HG02870 (cell line): ENCODE data around the gene SMG6.

ENCODE experiments used
- ATAC-seq: cut with Tn5 transposase; IDR thresholded peaks from one replicate; pipeline ENCODE4 v1.9.1; 2021; ENCODE audit warnings: mild to moderate bottlenecking, moderate library complexity; ENCODE audit not compliant: unreplicated experiment

SMG6 gene

GRCh38 chr17:2110436-2110835, 193.1 kb downstream of the SMG6 start:
- no peak for ATAC-seq

GRCh38 chr17:2108170-2108569, 195.4 kb downstream of the SMG6 start:
- ATAC-seq = no peak

- ATAC-seq = no peak
Observed at GRCh38 chr17:2107506-2107905, 196.1 kb downstream of the SMG6 start.

- ATAC-seq = no peak
Observed at GRCh38 chr17:2107050-2107449, 196.5 kb downstream of the SMG6 start.

- no peak for ATAC-seq
Observed at GRCh38 chr17:2106308-2106955, 197.2 kb downstream of the SMG6 start.

GRCh38 chr17:2105663-2106062, 197.9 kb downstream of the SMG6 start:
- no peak for ATAC-seq

GRCh38 chr17:2102931-2103809, 200.4 kb downstream of the SMG6 start:
- no peak for ATAC-seq

- no peak for ATAC-seq
Observed at GRCh38 chr17:2101448-2102257, 201.9 kb downstream of the SMG6 start.

- ATAC-seq = no peak
Observed at GRCh38 chr17:2095536-2095910, 208.1 kb downstream of the SMG6 start.

- ATAC-seq = no peak
Observed at GRCh38 chr17:2094891-2095535, 208.6 kb downstream of the SMG6 start.

GRCh38 chr17:2093349-2093748, 210.2 kb downstream of the SMG6 start:
- ATAC-seq = no peak

GRCh38 chr17:2092253-2092652, 211.3 kb downstream of the SMG6 start:
- no peak for ATAC-seq

GRCh38 chr17:2090804-2091534, 212.6 kb downstream of the SMG6 start:
- ATAC-seq = no peak

GRCh38 chr17:2090210-2090641, 213.4 kb downstream of the SMG6 start:
- ATAC-seq = no peak

- peak; percentile 21 for ATAC-seq
Observed at GRCh38 chr17:2089021-2089422, 214.6 kb downstream of the SMG6 start.

- peak; percentile 44 for ATAC-seq
Observed at GRCh38 chr17:2087597-2088211, 215.9 kb downstream of the SMG6 start.

GRCh38 chr17:2086306-2086705, 217.3 kb downstream of the SMG6 start:
- no peak for ATAC-seq

- no peak for ATAC-seq
Observed at GRCh38 chr17:2085648-2085949, 218.0 kb downstream of the SMG6 start.

- no peak for ATAC-seq
Observed at GRCh38 chr17:2084766-2085647, 218.6 kb downstream of the SMG6 start.
